HEK293 (cell line): ENCODE data around the gene CEBPA.
A peak's percentile ranks its signal among the peaks of the same experiment; 100 is the strongest.

ENCODE experiments used
- HOXC10 ChIP-seq: sonication (generic); formaldehyde crosslinking; IDR thresholded peaks from 2 replicates; pipeline ENCODE4 v1.8.1; 2023; ENCODE audit warnings: mild to moderate bottlenecking, missing genetic modification reagents
- REPIN1 ChIP-seq: fragments of 450-650 bp; formaldehyde crosslinking; IDR thresholded peaks from 2 replicates; pipeline ENCODE4 v1.5.1; 2017; ENCODE audit warnings: missing biosample characterization, missing genetic modification characterization, low read depth
- TCF7L2 ChIP-seq: IDR thresholded peaks from 2 replicates; pipeline ENCODE4 v1.6.1; 2011; ENCODE audit warnings: low read depth, mild to moderate bottlenecking, inconsistent platforms, low read length, moderate library complexity, borderline replicate concordance
- ZNF596 ChIP-seq: fragments of 450-650 bp; IDR thresholded peaks from 2 replicates; pipeline ENCODE4 v1.5.0; 2018; ENCODE audit warnings: missing biosample characterization, mild to moderate bottlenecking, missing genetic modification characterization, moderate library complexity
- TF ChIP-seq, protein P1 (sequence below): fragments of 450-650 bp; formaldehyde crosslinking; IDR thresholded peaks from 2 replicates; pipeline ENCODE4 v1.5.1; 2016; ENCODE audit warnings: missing biosample characterization, missing genetic modification characterization
- TF ChIP-seq, protein P2 (sequence below): fragments of 450-650 bp; formaldehyde crosslinking; IDR thresholded peaks from 2 replicates; pipeline ENCODE4; 2016; ENCODE audit warnings: missing biosample characterization, missing genetic modification characterization

DNA sequence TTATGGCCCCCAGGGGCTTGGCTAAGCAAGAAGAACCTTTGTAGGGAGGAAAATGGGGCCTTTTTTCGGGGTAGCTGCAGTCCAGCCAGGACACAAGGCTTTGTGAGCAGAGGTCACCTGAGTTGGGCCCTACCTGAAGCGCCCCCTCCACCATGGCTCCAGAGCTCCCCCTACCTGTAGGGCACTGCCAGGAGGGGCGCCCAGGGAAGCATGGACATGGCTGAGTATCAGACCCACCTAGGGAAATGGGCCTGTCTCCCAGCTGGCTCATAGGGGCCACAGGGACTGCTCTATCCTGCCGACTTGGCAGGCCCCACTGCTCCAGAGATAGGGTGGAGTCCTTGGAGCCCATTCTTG lies 9.0 kb upstream of the CEBPA start:
- TF ChIP-seq ZNF596 (no peak), HOXC10 (CRISPR knock-in tag) (no peak), REPIN1 (tag by site-specific recombination) (no peak), TCF7L2 (no peak)
- TF ChIP-seq, protein P1, sequence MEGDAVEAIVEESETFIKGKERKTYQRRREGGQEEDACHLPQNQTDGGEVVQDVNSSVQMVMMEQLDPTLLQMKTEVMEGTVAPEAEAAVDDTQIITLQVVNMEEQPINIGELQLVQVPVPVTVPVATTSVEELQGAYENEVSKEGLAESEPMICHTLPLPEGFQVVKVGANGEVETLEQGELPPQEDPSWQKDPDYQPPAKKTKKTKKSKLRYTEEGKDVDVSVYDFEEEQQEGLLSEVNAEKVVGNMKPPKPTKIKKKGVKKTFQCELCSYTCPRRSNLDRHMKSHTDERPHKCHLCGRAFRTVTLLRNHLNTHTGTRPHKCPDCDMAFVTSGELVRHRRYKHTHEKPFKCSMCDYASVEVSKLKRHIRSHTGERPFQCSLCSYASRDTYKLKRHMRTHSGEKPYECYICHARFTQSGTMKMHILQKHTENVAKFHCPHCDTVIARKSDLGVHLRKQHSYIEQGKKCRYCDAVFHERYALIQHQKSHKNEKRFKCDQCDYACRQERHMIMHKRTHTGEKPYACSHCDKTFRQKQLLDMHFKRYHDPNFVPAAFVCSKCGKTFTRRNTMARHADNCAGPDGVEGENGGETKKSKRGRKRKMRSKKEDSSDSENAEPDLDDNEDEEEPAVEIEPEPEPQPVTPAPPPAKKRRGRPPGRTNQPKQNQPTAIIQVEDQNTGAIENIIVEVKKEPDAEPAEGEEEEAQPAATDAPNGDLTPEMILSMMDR, result peak; percentile 66
- TF ChIP-seq, protein P2, sequence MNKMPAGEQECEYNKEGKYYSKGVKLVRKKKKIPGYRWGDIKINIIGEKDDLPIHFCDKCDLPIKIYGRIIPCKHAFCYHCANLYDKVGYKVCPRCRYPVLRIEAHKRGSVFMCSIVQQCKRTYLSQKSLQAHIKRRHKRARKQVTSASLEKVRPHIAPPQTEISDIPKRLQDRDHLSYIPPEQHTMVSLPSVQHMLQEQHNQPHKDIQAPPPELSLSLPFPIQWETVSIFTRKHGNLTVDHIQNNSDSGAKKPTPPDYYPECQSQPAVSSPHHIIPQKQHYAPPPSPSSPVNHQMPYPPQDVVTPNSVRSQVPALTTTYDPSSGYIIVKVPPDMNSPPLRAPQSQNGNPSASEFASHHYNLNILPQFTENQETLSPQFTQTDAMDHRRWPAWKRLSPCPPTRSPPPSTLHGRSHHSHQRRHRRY (tag by site-specific recombination), result no peak
